ENCODE data around the gene CT45A7.
"Not testable (repeated sequence)": the region's sequence is repeated elsewhere in the genome, so short reads cannot be mapped to it uniquely, and the experiment has no call there.

Gene CT45A7

GRCh38 chrX:135837180-135837579 is at the start of gene CT45A7:
Gene CT45A7, minus strand, starts transcription at chrX:135837280. Its CDS starts 3,747 bp downstream, at chrX:135833533.
- FAIRE-seq = not testable (repeated sequence)

- FAIRE-seq = not testable (repeated sequence)
Measured at GRCh38 chrX:135882741-135883140, 45.7 kb upstream of the CT45A7 start.

- FAIRE-seq = not testable (repeated sequence)
Measured at GRCh38 chrX:135871712-135872111, 34.6 kb upstream of the CT45A7 start, which contains the start of gene CT45A9. Gene CT45A9, minus strand, starts transcription at chrX:135871812. Its CDS starts 3,751 bp downstream, at chrX:135868061.

GRCh38 chrX:135854438-135854837 is 17.4 kb upstream of the CT45A7 start, which contains the start of gene CT45A8:
Gene CT45A8, minus strand, starts transcription at chrX:135854538. Its CDS starts 3,755 bp downstream, at chrX:135850783.
- not testable (repeated sequence) for FAIRE-seq

GRCh38 chrX:135819912-135820311 is 17.2 kb downstream of the CT45A7 start, which contains the start of gene CT45A2:
Gene CT45A2, minus strand, starts transcription at chrX:135820012. Its CDS starts 3,747 bp downstream, at chrX:135816265.
- FAIRE-seq = not testable (repeated sequence)

GRCh38 chrX:135802687-135803086 is 34.4 kb downstream of the CT45A7 start, which contains the start of gene CT45A6:
Gene CT45A6, minus strand, starts transcription at chrX:135802787. Its CDS starts 3,794 bp downstream, at chrX:135798993.
- FAIRE-seq = not testable (repeated sequence)

- FAIRE-seq = not testable (repeated sequence)
Measured at GRCh38 chrX:135785403-135785802, 51.7 kb downstream of the CT45A7 start, which contains the start of gene CT45A5. Gene CT45A5, minus strand, starts transcription at chrX:135785503. Its CDS starts 3,774 bp downstream, at chrX:135781729.
